Kasumi-1 (cell line): ENCODE measurements around the gene MEF2C.

Experiments
- DNase-seq, 2 experiments: peaks; one replicate each; lab custom pipeline; 2025; lab: John Stamatoyannopoulos, UW

The MEF2C gene

DNA sequence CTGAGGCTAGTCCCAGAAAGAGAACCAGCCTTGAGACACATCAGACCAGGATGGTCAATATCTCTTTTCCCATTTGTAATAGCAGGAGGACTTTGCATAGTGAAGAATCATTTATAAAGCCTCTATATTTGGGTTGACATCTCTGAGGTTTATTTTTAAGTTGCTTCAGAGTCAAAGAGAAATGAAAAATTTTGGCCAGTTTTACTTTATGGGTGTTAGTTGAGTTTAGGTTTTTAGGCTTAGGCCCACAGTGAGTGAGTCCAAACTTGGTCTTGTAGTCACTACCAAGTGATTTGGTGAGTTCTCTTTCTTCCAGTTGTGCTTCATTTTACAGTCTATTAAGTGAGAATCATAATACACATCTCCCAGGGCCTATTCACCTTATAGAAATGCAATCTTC is 5.3 kb upstream of the MEF2C start:
- no peak for DNase-seq

DNA sequence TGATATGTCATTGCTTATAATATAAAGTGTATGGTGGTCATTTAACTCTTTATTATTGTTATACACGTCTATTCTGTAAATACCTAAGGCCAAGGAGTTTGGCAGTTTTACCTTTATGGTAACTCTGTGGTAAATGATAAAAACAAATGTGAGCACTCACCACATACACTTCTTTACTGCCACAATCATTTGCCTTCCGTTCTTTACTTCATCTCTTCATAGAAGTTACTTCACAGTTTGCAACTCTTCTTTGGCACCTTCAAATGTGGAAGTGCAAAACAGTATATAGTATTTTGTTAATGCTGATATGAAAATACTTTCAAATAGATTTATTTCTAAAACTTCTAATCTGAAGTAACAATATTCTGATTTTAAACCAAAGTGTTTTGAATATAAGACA is 4.4 kb upstream of the MEF2C start:
- DNase-seq, result no peak

DNA sequence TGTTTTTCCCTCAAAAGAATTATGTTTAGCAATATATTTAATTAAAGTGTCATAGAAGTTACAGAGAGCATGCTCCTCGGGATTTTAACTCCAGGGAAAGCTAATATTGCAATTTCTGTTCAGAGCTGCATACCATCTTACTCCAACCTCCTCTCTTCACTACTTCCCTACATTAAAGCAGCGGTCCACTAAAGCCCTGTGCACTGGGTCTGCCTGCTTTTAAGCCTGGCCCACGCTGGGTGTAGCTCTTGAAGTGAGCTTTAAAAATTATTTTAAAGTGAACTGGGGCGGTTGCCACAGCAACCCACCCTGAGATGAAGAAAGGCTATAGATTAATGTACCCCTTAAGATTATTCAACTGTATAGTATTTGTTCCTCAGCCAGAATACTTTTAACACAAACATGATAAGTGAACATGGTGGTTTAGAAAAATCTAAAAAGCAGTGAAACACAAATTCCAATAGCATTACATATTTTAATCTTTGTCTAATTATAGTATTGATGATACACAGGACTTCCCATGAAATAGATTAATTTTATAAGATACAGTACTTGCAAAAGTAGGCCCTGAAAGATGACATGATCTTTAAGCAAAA is 3.9 kb upstream of the MEF2C start:
- peak; percentile 43 to 47 for DNase-seq

DNA sequence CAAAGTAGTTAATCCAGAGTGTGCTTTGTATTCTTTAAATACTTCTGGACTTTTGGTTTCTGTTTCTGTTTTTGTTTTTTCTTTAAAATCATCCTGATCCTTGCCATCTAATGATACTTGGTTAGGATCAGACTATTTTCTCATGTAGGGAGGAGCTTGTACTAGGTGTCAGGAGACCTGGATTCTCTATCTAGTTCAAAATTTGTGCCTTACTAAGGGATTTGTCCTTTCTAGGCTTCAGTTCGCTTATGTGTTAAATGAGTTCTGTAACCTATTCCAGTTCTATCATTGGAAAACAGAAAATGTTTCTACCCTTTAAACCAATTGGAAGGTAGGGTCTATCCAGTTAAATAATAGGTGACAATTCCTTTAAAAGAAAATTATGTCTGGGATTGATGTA is 3.3 kb upstream of the MEF2C start:
- peak in 1 of 2 experiments; percentile 11 for DNase-seq

DNA sequence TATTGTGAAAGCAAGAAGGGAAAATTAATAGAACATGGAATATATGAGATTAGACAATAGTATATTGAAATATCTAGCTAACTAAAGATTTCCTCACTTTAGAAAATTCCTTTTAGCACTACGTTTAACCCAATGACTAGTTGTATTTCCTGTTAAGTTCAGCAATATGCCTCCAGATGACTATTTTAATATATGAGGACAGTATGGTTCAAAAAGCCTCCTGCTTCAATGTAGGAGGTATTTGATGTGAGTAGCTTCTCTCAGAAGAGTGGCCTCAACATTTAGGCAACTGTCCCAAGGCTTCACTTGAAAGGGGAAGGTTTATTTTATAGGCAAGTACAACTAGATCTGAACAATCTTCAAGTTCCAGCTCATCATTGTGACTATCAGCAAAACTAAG is 2.0 kb upstream of the MEF2C start:
- DNase-seq, result peak; percentile 22 to 59

DNA sequence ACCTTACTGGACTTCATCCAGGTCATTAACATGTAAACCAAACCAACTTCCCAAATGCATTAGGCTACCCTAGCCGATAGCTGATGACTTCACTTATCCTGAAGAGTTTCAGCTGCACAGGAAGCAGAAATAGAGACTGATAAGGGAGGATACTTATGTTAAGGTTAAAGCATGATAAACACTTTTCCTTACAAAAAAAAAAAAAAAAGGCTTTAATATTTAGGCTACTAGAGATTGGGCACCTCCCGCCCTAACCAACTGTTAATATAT is 1.6 kb upstream of the MEF2C start:
- DNase-seq, result peak; percentile 70 to 73

DNA sequence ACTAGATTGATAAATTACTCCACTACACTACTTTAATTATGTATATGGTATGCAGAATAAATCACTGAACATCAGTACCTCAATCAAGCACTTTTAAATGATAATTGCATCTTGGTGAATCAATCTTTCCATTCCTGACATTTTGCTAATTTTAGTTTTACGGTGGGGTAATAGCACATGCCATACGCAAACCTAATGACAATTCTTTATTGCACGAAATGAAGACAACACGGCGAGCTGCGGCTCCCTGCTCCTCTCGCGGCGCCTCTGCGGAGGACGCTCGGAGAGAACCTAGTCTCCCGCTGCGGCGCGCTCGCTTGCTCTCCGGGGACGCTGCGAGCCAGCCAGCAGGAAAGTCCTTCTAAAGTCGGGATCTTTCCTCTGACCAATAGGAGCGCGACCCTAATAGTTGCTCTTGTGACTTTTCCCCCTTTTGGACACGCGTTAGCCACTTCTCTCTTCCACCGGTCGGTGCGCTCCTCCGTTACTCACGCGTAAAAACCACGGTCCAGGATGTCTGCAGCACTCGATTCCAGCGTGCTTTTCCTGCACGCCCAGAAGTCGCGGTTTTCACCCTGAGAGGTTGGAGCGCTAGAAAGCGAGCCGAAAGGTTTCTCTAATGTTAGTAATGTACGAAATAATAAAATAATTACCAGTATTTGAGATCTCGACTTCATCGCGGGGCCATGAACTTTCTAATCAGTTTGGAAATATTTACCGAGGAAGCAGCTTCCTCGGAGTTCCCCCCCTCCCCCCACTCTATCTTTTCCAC is 1.0 kb upstream of the MEF2C start:
- DNase-seq, result peak; percentile 85 to 88

DNA sequence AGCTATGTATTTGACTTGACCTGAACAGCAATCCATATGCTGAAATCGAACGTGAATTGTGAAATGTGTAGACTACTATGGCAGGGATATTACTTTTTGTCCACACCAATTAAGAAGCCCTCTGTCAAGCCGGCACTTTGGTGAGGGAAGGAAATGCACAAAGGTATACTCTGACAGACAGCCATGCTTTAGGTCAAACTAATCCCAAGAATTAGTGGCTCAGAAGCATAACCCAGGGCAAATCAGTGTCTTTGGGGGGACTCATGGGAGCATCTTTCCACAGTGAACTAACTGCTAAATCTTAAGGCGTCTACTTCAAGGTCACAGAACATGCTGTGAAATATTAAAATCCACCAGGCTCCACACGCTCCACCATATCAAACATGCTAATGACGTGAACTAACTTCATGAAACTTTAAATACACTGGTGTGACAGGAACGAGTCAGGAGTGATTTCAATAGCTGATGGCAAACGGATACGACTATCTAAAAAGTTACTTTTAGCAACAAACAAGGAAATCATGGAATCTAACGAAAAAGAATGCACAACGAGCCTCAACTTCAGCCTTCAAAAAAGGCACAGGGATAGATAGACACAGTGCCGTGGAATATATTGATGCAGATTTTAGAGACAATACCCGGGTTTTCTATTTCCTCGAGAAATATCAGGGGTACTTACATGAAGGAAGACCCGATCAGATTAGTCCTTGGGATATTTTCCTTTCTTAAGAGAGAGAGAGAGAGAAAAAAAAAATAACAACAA is 527 bp downstream of the MEF2C start:
- peak; percentile 37 to 60 for DNase-seq

DNA sequence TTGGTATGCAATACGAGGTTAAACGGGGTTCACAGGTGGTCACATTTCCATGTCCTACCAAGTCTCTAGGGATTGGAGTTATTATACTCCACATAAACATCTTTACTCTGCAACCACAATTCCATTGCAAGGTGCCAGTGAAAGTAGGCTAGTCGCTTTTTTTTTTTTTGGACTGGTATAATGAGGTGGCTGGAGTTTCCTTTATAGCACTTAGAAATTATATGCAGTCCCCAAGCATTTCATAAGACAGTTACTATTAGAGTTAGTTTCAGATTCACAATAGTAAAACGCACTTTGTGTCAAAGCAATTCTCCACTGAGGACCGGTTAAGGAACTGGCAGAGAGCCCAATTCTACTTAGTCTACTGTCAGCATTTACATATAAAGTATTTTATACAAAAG is 1.4 kb downstream of the MEF2C start:
- peak in 1 of 2 experiments; percentile 46 for DNase-seq

DNA sequence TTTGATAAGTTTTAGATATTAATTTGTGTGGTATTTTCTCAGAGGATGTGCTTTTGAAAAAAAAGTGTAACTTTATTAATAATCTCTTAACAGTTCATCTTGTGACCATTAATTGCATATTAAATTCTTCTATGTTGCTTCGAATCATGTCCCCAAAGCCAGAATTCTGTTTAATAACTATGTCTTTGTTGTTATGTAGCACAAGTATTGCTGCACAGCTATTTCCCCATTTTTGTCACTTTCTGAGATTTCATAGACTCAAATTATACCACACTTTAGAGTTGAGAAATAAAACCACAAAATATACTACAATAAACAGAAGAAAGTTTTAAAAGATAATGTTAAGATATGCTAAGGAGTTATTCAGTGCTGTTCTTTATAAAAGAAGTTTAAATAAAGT is 2.8 kb downstream of the MEF2C start:
- DNase-seq, result peak in 1 of 2 experiments; percentile 38

DNA sequence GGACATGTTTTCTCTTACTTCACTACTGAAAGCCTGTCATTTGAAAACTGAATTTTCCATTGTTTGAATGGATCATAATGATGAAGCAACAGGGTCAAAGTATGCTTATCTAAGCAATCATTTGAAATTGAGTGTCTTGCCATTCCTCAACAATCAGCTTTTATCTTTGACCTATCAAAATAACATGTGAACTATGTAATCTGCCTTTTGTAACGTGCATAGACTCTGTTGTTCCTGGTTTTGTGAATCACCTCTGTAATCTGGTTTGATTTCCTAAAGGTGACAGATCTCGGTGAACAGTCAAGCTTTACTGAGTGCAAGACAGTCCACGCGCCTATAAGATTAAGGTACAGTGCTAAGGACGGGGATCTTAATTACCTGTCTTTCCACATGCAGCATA is 3.3 kb downstream of the MEF2C start:
- DNase-seq, result no peak

DNA sequence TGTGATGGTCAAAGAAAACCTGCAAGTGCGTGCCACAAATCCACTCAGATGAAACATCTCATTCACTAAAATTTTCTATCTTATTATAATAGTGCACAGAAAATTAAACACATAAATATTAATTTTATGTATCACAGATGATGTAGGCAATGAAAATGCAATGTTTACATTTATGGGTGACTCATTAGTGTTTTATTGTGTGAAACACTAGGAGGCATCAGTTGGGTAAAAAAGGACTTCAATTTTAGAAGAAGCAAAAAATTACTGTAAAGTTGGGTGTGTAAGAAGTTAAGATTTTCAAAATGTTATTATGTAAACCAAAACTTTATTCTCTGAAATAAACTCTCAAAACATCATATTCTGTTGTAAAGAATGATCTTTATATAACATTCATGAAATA is 4.0 kb downstream of the MEF2C start:
- DNase-seq, result peak; percentile 25 to 47

DNA sequence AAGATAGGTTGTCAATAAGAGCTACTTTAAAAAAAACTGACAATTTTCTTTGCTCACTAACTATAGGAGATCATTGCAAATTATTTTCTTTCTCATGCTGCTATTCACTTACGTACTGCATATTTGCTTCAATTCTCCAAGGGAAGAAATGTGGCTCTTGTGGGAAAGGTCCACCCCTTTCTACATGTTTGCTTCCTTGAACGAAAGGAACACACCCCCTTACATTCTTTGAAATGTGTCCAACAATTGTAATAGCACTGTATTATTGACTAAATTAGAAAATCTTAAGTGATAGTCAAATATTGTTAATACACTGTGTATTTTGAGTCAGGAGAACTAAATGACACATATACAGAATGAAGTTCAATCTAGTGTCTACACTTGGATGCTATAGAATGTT is 5.2 kb downstream of the MEF2C start:
- DNase-seq, result peak; percentile 39 to 45

DNA sequence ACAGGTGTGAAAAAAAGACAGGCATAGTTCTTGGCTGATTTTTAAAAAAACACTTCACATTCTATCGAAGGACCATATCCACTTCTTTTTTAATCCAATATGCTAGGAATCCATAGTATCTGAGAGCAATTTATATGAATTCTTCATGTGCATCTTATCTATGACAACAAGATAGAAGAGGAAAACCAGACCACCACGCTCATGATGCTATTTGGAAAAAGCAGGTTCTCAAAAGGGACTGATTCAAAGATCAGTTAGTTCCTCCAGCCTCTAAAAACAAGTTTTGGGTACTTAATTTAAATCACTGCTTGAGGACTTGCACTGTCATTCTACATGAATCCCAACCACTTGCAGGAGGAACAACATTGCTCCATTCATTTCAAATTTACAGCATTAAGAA is 6.3 kb downstream of the MEF2C start:
- DNase-seq, result no peak

DNA sequence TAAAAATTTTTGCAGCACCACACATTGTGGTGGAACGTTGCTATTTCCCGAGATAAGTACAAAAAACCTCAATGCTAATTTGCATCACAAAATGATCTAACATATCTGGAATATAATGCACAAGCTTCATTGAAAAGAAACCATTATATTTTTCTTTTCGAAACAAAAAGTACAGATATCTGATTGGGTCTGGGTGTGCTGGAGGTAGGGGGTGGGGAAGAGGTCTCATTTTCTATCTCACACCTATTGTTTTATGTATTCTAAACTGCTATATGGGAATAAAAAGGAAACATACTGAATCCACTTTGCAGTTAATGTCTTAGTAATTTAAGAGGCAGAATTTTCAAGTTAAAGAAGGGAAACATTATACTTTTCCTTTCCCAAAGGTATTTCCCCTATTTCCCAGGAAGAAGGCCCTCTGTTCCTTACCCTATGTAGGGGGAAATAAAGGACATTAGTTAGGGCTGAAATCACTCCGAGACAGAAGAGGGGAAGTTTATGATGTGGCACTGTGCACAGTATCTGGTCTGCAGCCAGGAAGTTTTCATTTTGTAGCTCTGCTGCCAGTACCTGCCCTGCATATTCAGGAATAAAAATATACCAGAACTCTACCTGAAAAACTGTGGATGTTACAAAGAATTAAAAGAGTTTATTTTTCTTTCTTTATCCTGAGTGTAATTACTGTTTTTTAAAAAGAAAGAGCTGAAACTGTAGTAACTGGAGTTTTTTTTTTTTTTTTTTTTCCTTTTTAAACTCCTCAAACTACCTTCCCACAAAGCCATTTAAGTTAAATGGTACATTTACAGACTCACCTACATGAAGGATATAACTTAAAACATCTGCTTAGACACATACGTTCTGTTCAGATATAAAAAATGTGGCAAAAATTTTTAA is 7.4 kb downstream of the MEF2C start:
- DNase-seq, result peak; percentile 68 to 71

DNA sequence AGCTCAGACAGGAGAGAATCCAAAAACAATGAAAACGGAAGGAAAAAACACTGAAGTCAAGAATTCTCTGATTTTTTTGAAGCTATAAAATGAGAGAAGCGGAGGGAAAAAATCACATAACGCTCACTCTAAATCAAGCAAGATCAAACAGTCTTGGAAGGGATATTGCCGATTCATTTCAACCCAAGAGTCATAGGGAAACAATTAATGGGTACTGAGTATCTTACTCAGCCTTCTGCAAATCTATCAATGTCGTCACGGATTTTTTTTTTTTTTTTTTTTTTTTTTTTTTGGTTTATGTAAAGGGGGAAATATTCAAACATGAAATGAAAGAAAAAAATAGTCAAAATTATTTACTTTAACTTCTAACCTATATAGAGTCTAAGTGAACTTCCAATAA is 9.5 kb downstream of the MEF2C start:
- DNase-seq, result no peak

DNA sequence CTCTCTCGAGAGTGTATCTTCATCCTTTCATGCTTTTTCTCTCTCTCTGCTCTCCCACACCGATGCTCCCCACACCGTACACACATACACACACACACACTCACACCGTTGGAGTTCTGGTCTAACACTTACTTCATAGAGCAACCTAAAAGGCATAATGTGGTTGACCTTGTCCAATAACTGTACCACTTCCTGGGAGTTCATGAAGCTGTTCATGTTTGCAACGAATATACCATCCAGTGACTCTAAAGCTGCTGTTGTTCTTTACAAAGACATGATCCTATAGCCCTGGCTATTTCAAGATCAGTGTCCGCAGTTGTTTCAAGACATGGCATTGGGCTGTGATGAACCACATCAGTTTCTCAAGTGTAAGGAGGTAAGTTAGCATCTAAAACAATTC is 10.0 kb downstream of the MEF2C start:
- DNase-seq, result peak; percentile 44 to 57

DNA sequence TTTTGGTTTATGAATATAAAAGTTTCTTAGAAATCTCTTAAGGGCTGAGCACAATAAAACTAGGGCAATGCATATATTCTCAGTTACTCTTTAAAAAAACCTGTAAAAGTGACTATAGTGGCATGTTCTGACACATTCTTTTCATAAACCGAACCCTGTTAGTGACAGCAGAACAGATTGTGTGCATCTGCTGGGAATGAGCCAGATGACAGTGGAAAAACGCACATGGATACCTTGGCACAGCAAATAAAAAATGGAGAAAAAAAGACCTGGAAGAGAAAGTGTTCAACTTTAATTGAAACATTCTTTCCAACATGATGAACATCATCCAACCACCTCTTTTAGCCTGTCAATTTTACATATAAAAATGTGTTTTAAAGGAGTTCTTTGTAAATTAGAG is 12.7 kb downstream of the MEF2C start:
- no peak for DNase-seq

DNA sequence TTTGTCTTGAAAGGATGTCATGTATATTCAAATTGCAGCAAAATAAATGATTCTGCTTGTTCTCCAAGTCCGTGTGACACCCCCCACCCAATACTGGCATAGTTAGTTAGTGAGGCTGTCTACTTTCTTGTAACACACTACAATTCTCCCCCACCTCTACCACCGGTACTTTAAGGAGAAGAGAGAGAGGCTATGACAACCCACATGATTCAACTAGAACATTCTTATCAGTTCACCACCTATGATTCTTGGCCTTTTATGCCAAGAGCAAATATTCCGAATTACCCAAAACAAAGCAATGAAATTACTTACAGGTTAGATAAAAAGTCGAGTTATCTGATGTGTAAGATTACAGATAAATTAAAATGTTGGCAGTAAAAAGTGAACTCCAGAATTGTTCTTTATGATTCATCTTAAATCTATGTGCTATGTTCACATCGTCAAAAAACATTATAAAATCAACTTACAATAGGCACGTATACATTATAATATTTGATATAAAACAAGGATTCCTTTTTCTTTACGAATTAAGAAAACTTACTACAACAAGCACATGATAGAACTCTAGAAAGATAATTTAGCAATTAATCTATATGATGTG is 14.4 kb downstream of the MEF2C start:
- DNase-seq, result no peak

DNA sequence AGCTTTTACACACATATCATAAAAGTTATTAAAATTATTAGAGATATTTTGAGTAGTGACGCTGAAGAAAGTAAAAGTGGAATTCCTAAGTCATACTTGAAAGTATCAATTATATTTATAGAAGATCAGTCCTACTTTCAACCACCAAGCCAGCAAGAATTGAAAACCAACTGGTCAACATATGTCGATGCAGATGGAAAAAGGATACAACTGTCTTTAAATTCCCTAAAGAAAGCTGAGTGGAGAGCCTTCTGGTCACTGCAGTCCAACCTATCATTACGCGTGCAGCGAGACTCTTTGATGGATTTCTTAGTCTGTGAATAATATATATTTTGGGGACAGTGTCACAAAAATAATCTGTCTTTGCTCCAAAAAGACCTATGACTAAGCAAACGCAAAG is 15.3 kb downstream of the MEF2C start:
- DNase-seq, result no peak

DNA sequence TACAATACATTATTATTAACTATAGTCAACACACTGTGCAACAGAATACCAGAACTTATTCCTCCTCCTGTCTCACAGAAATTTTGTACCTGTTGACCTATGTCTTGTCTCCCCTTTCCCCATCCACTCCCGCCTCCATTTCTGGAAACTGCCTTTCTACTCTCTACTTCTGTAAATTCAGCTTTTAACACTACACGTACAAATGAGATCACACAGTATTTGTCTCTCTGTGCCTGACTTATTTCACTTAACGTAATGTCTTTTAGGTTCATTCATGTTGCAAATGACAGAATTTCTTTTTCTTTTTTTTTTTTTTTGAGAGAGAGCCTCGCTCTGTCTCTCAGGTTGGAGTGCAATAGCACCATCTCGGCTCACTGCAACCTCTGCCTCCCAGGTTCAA is 19.5 kb downstream of the MEF2C start:
- no peak for DNase-seq
